Measurements from ENCODE around the gene TBC1D22A.
"Not testable (repeated sequence)": the region's sequence is repeated elsewhere in the genome, so short reads cannot be mapped to it uniquely, and the experiment has no call there.

Gene TBC1D22A

GRCh38 chr22:46774253-46774979 is 12.0 kb downstream of the TBC1D22A start:
- no peak for DNase-seq (ENCODE audit: low spot score)

DNA sequence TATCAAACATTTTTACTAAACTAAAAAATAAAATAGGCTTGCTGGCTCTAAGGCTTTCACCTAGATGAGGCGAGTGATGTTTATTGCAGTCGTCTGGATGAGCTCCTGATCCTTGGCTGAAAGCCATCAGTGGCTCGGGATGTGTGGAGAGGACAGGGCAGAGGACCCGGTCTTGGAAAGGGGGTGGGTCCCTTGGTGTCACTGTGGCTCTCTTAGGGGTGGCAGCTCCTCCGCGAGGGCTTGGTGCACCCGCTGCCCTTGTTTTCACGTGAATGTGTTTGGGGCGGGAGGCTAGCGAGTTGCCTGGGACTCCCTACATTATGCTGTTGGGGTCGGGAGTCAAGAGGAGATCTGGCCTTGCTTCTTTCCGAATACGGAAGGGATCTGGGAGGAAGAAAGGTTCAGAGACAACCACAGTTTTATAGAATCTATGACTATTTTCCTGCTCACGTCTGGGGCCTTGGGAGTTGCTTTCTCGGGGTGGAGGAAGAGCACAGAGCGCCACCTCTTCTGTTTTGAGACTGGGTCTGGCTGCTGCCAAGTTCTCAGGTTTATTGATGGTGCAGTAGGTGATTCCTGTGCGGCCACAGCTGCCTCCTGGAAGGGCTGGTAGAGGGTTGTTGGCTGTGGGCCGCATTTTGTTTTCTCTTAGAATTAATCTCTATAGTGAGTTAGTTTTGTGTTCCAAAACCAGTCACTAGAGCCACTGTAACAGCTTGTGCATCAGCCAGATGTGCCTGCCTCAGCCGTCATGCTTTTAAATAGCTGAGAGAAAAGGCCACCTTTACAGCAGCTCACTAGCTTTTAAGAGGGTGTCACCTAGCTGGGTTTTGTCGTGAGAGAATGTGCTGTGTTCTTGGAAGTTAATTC is 12.8 kb downstream of the TBC1D22A start:
- no peak for DNase-seq (ENCODE audit: low spot score)

DNA sequence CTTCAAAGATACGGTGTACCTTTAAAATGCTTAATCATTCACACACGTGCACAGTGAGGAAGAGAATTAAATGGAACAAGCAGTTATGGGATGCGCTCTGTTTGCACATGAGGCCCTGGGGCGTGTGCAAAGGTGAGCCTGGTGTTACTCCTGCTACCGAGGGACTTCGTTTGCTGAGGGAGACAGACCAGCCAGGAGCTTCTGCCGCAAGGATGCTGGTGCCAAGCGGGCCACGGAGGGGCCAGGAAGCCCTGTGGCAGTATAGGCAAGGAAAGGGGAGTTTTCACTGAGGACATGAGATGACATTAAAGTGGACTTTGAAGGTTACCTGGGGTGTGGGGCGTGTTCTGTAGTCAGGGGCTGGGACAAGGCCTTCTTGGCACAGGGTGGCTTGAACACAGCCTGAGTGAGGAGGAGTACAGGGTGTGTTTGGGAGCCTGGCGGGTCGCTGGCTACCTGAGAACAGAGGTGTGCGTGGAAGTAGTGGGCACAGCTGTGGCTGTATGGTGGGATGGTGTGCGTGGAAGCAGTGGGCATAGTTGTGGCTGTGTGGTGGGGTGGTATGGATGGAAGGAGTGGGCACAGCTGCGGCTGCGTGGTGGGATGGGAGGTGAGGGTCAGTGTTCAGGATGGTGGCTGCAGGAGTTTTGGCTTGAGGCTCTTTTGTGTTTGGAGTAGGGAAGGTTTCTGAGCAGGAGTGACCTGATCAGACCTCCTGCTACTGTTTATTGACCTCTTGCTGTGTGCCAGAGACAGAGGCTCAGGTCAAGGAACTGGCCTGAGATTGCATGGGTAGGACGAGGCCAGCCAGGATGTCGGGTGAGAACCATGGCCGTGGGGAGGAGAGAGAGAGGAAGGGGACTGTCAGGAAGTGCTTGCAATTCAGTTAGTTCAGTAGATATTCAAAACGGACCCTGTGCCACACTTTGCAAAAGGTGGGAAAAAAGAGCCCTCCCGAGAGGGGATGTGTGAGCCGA is 13.7 kb downstream of the TBC1D22A start:
- DNase-seq (ENCODE audit: low spot score) = no peak

DNA sequence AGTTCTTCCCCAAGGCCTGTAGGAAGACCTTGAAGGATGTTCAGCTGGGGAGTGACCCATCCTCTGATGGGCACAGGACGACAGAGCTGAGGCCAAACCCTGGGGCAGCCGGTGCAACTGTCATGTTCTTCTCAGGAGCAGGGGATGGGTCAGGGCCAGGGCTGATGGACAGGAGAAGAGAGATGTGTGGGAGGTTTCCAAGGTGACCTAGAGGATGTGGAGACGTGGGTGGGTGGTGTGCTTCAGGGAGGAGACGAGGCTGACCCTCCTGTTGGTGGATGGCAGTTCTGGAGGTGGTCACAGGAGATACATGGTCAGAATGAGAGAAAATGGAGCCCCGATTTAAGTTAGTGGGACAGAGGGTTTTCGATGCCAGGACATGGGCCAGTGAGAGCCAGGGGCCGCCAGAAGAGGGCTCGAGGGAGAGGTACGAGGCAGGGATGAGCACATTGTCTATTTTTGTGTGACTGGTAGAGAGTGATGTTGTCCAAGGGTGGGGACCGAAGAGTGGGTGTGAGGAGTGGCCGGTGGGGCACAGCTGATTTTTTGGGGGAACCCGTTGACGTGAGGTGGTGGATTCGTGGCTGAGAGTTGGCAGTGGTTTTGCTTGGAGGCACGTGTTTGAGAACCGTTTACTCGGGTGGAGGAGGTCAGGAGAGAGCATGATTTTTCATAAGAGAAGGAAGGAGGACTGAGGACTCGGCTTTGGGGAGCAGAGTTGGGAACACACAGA is 14.6 kb downstream of the TBC1D22A start:
- no peak for DNase-seq (ENCODE audit: low spot score)

DNA sequence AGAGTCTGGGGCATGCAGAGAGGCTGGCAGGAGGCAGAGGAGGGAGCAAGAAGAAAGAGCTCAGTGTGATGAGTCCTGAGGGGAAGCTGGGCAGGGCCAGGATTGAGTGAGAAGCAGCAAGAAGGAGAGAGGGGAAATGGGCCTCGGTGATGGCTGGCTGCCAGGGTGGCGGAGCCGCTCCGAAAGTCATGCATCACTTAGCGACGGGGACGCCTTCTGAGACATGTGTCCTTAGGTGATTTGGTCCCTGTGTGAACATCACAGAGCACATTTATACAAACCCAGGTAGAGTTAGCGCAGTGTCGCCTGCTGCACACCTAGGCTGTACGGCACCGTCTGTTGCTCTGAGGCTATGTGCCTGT is 15.1 kb downstream of the TBC1D22A start:
- no peak for DNase-seq (ENCODE audit: low spot score)

DNA sequence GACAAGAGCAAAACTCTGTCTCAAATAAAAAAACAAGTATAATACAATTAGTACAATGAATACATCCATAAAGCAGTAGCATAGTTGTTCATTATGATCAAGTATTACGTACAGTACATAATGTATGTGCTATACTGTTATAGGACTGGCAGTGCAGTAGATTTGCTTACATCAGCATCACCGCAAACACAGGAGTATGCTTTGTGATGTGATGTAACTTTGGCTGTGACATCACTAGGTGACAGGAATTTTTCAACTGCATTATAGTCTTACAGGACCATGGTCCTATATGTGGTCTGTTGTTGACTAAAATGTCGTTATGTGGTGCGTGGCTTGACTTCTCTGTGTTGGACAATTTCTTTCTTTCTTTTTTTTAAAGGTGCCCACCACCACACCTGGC is 16.6 kb downstream of the TBC1D22A start:
- DNase-seq (ENCODE audit: low spot score) = no peak

DNA sequence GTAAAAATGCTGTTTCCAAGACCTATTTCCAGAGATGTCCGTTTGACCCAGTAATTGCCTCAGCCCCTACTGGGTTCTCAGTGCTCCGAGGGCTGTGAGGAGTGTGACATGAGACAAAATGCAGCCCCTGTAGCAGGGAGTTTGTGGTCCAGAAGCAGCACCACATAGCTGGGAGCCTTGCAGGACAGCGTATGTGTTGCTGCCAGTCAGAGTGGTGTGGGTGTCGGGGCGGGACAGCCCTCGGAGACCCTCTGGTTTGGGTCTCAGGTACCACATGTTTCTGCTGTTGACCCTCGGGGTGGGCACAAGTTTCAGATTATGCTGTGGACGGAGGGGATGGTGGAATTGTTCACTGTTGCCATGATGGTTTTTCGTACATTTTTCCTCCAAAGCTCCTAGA is 17.2 kb downstream of the TBC1D22A start:
- DNase-seq (ENCODE audit: low spot score) = no peak

GRCh38 chr22:46780453-46780852 is 18.0 kb downstream of the TBC1D22A start:
- no peak for DNase-seq (ENCODE audit: low spot score)

GRCh38 chr22:46781291-46781690 is 18.8 kb downstream of the TBC1D22A start:
- DNase-seq (ENCODE audit: low spot score) = no peak

DNA sequence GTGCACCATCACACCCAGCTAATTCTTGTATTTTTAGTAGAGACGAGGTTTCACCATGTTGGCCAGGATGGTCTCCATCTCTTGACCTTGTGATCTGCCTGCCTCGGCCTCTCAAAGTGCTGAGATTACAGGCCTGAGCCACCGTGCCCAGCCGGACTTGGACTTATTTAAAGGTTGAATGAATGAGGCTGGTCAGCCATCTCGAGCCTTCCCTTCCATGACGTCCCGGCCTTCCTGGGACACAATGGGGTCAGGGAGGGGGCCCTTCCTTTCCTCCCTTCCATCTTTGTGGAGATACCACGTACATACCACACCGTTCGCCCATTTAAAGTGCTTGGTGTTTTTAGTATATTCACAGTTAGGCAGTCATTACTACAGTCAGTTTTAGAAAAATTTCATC is 19.8 kb downstream of the TBC1D22A start:
- not testable (repeated sequence) for DNase-seq (ENCODE audit: low spot score)

GRCh38 chr22:46783721-46784120 is 21.3 kb downstream of the TBC1D22A start:
- no peak for DNase-seq (ENCODE audit: low spot score)

DNA sequence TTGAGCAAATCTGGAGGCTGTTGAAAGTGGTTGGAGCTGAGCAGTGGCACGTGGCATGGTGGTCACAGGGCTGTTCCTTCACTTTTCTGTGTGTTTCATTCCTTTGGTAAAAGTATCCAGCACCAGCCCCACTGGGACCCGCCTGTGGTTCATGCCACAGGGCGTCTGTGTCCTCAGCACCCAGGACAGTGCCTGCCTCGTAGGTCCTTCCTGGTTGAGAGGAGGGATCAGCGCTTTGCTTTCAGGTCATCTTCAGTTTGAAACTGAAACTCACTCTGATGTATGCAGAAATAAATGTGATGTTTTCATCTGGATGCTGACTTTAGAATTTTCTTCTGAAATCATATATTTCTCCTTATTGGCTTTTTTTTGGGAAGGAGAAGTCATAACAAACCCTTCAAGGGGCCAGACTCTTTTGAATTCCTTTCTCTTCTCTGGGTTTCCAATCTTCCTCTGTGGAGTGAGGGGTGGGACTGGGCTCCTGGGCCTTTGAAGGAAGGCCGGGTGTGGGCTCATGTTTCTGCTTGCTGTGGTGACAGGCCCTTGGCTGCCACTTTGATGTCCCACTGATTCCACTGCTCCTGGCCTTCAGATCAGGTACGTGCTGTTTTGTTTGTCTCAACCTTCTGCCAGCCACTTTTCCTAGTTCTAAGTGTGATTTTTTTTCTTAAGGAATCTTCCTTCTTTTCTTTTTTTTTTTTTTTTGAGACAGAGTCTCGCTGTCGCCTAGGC is 26.2 kb downstream of the TBC1D22A start:
- DNase-seq (ENCODE audit: low spot score) = no peak

- no peak for DNase-seq (ENCODE audit: low spot score)
Observed at GRCh38 chr22:46789992-46790391, 27.5 kb downstream of the TBC1D22A start.

DNA sequence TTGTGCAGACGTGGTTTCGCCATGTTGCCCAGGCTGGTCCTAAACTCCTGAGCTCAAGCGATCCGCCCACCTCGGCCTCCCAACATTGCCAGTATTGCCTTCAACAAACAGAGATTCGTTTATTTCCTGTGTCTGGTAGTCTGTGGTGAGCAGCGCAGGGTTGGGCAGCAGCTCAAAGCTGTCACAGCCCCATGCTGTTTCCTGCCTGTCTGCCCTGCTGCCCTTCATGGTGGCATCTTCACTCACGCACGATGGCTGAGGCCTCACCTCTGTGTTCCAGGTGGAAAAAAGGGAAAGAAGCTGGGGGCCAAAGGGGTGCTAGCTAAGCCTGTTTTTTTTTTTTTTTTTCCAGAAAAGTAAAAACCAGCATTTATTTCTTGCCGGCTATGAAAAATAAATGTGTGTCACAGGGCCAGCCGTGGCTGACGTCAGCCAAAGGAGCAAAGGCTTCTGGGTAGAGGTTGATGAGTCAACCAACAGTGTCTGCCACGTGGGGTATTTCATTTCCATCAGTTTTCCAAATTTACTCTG is 28.8 kb downstream of the TBC1D22A start:
- DNase-seq (ENCODE audit: low spot score) = peak; percentile 41

GRCh38 chr22:46792061-46792796 is 29.8 kb downstream of the TBC1D22A start:
- no peak for DNase-seq (ENCODE audit: low spot score)

DNA sequence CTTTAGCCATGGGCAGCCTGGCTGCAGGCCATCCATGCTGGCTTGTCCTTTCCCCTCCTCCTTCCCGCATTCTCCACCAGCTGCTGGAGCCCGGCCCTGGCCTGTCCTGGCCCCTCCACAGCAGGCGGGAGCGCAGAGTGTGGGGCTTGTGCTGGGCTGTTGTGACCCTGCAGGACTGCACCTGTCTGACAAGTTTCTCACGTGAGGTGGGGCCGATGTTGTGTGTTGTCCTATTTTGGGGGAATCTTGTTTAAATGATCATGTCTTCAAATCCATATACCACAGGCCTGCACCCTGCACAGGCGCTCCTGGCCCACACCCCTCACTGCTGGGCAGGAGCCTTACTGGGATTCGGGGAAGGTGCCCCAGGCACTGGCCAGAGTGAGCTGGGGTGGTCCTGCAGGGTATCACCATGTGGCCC is 30.4 kb downstream of the TBC1D22A start:
- no peak for DNase-seq (ENCODE audit: low spot score)

- no peak for DNase-seq (ENCODE audit: low spot score)
Observed at GRCh38 chr22:46793497-46793896, 31.0 kb downstream of the TBC1D22A start.

- DNase-seq (ENCODE audit: low spot score) = no peak
Observed at GRCh38 chr22:46794067-46794466, 31.6 kb downstream of the TBC1D22A start.

GRCh38 chr22:46794491-46794890 is 32.0 kb downstream of the TBC1D22A start:
- no peak for DNase-seq (ENCODE audit: low spot score)

DNA sequence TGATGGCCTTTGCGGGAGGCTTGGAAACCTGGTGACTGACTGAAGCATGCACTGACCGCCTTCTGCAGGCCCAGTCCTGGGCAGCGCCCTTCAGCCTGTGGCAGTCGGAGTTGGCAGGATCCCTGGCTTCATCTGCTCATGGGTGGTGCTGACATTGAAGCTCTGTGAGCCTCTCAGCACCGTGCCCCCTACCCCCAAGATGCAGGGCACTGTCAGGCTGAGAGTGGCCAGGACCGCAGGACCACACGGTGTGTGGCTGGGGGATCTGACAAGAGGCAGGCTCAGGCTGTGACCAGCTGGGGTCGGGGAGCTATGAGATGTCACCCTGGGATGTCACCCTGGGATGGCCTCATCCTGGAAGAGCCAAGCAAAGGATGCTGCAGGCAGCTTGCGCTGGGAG is 32.7 kb downstream of the TBC1D22A start:
- DNase-seq (ENCODE audit: low spot score) = no peak
